Measurements from ENCODE around the gene ADAM29.
"Not testable (repeated sequence)": the region's sequence is repeated elsewhere in the genome, so short reads cannot be mapped to it uniquely, and the experiment has no call there.

ADAM29 gene

GRCh38 chr4:174972911-174973310, 54.8 kb downstream of the ADAM29 start:
- DNase-seq, result no peak

DNA sequence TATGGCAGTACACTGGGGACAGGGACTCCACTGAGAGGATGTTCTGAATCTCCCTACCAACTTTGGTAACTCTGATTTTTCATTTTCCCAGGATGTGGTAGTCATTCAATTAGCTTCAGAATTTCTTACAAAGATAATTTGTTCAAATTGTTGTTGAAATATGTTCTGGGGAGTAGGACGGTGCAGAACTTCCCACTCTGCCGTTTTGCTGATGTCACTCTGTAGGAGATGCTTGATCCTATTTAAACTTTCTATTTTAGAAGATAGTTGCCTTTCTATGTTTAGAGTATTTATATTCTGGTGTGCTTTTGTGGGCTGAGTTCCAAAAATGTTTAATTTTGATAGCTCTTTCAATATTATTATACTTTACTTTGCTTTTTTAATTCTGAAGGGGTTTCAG, 55.2 kb downstream of the ADAM29 start:
- DNase-seq, result no peak

DNA sequence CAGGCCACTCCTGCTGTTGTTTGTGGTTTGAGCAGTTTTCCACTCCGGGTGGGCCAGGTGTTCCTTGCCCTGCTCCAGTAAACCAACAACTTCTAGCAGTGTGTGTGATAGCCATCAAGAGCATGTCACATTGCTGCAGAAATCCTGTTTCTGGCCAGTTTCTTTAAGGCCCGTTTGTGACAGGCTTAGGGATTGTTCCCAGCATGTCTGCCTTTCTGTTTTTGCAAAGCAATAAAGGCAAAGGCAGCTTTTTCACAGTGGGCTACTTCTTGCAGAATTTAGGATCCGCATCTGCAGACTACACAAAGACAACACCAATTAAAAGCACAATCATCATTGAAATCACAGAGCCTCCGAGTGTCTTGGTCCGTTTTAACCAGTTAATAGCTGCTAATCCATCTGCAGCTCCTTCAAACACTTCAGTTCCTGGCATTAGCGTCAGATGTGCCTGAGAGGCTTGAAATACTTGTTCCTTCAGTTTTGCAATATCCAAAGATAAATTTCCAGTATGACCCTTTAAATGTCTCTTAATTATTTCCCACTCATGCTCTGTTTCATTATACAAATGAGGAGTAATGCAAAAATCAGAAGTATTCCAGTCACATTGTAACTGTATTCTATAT, 65.1 kb downstream of the ADAM29 start:
- no peak for DNase-seq

DNA sequence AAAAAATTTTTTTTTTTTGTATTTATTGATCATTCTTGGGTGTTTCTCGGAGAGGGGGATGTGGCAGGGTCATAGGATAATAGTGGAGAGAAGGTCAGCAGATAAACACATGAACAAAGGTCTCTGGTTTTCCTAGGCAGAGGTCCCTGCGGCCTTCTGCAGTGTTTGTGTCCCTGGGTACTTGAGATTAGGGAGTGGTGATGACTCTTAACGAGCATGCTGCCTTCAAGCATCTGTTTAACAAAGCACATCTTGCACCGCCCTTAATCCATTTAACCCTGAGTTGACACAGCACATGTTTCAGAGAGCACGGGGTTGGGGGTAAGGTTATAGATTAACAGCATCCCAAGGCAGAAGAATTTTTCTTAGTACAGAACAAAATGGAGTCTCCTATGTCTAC, 65.7 kb downstream of the ADAM29 start:
- DNase-seq, result not testable (repeated sequence)

DNA sequence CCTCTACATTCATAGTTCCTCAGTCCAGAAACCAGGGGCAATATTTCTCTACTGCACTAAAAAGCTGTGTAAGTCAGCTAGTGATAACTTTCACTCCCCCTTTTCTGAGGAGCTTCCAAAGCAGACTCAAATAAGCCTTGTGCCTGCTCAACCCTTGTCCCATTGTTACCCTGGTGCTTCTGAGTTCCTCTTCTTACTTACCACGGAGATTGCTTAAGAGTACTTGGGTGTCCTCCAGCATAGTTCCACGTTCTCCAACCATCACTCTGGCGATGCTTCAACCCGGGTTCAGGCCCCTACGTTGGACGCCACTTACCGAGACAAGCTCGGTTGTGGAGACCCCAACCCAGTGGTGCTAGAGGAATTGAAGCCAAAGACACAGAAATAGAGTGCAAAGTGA, 71.6 kb downstream of the ADAM29 start:
- no peak for DNase-seq

GRCh38 chr4:174993916-174994315, 75.8 kb downstream of the ADAM29 start:
- DNase-seq, result no peak

DNA sequence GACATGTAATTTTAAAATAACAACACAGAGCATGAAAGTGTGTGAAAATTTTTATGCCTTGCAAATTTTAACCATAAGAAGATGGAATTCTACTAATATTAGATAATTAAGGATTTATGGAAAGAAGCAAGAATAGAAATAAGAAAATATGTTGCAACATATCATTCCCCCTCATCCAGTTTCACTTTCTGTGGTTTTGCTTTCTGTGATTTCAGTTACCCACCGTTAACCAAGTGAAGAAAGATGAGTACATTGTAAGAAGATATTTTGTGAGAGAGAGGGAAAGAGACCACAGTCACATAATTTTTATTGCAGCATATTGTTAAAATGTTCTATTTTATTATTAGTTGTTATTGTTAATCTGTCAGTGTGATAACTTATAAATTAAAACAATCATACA, 77.9 kb downstream of the ADAM29 start:
- no peak for DNase-seq

GRCh38 chr4:174999407-174999806, 81.2 kb downstream of the ADAM29 start:
- peak in 1 of 2 experiments; percentile 19 for DNase-seq

DNA sequence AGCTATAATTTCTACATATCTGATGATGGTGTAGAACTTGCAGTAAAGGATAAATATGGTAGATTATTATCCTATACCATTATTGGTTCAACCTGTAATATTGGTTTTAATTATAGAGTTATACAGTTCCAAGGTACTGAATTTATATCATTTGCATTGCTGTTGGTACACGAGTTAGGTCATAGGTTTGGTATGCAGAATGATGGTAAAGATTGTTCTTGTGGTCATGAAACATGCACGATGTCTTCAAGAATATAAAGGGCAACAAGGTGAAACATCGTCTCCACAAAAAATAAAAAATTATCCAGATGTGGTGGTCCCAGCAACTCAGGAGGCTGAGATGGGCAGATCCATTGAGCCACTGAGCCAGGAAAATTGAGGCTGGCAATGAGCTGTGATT, 99.6 kb downstream of the ADAM29 start:
- no peak for DNase-seq

- DNase-seq, result not testable (repeated sequence)
Observed at GRCh38 chr4:175019447-175019846, 101.3 kb downstream of the ADAM29 start.
